Stimulated activated CD4-positive, alpha-beta T cell treated with anti-CD3 and anti-CD28 coated beads, Interleukin-4, amount 100 ng/mL, for 4 hours (primary cell): ENCODE data around the gene DICER1.

Experiments used
- DNase-seq, 2 experiments: peaks; one replicate each; pipeline ENCODE4 v3.0.0-alpha.2; 2020

DICER1 gene

DNA sequence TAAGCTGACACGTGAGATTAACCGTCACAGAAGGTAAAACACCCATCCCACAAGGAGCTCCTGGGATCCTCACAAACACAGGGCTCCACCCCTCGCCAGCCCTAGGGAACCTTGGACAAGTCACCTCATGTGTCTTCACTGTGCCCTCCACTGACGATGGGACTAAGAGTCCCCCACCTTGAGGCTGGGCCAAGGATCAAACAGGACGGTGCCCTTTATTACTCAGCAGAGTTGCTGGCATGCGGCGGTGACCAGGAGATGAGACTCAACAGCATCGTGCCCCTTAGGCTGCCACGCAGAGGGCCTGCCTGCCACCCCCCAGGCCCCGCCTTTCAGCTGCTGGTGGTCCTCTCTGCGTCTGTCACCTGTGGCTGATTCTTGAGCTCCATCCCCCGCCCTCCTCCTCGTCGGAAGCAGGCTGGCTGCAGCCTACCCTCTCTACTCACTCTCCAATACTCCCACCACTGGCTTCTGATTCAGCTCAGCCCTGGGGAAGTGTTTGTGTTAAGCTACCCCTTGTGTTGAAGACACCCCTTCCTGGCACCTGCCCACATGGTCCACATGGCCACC lies 105.2 kb downstream of the DICER1 start:
- DNase-seq, result no peak

DNA sequence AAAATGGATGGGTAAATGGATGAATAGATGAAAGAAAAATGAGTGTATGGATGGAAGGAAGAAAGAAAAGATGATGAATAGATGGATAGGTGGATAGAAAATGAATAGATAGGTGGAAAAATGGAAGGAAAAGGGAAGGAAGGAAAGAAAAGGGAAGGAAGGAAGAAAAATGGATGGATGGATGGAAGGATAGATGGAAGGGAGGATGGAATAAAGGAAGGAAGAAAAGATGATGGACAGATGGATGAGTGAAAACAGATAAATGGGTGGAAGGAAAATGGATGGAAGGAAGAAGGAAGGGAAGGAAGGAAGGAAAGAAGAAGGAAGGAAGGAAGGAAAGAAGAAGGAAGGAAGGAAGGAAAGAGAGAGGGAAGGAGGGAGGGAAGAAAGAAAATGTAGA lies 107.4 kb downstream of the DICER1 start:
- DNase-seq, result no peak

DNA sequence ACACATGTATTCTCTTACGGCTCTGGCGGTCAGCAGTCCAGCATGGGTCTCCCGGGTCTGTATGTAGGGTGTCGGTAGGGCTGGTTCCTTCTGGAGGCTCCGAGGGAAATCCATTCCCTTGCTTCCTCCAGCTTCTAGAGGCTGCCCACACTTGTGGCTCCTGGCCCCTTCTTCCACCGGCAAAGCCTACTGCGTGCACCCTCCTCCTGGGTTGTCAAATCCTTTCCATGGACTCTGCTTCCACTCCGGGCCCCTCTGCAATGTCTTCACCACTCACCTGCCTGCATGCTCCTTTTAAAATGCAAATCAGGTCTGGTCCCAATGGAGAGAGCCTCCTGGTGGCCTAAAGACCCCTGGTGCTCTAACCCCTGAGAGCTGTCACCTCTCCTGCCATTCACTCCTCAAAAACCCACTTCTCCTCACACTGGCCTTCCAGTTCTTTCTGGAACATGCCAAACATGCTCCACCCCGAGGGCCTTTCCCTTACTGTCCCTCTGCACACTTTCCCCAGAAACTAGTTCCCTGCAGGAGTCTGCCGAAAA lies 108.5 kb downstream of the DICER1 start:
- no peak for DNase-seq

DNA sequence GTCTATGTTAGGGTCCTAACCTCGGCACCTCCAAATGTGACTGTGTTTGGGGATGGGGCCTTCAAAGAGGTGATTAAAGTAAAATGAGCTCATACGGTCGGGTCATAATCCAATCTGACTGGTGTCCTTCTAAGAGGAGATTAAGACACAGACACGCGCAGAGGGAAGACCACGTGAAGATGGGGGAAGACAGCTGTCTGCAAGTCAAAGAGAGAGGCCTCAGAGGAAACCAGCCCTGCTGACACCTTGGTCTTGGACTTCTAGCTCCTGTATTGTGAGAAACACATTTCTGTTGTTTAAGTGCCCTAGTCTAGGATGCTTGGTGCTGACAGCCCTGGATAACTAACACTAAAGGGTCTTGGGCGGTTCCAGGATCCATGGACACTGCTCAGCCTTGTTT lies 109.6 kb downstream of the DICER1 start:
- DNase-seq, result no peak

DNA sequence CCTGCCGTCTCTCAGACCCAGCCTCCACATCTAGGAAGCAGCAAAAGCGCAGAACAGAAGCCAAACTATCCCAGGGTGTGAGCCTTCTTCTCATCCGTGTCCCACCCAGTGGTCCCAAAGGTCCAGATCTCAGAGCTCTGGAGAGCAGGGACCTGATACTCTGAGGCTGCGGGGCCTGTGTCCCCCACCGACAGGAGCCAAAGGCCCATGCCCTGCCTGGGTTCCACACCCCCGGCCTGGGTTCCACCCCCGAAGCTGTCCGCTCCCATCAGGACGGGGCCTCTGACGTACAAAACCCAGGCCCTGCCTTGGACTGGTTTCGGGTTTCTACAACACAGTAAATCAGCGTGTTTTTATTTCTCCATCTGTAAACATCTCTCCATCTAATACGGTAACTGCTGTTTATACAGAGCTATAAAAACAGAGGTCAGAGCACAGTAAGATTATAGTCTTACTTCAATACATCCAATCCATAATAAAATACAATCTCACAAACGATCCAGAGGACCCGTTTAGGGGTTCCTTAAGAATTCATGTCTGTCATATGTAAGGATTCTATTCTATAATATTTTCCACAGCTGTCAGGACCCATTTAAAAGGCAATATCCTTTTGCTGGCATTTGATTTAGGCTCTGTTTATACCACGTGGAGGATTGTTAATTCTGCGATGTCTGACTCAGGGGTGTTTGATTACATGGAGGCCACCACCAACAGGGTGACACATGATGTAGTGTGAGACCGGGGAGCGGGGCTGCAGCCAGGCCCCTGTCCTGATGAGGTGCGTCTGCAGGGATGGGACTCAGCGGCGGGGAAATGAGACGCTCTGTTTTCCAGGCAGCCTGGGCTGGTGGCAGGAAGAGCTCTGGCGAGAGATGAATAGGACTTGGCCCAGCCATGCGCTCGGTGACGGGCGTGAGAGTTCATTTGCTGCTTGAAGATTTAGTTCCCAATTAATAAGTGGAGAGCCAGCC lies 110.3 kb downstream of the DICER1 start:
- no peak for DNase-seq

DNA sequence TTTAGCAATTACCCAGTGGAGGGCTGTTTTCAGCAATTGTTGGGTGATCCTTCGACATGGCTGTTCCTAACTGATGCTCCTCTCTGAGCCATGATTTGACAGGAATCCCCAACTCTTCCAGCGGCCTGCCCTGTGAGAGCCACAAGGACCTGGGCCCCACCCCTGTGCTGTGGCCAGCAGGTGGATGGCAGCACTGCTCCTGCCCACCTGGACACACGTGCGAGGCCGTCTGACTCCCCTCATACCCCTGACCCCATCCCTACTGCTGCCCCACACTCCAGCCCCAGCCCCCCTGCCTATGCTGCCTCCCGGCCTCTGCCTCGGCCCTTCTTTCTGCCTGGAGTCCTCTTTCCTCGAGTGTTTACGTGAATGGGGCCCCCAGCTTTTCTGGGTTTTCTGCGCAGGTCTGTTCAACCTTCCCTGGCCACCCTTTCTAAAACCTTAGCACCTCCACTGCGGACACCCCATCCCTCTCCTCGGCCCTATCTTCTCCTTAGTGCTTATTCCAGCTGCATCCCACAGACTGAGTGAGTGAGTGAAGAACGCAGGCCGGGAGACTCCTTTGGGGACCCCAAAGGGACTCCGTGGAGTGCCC lies 111.4 kb downstream of the DICER1 start:
- DNase-seq, result no peak

DNA sequence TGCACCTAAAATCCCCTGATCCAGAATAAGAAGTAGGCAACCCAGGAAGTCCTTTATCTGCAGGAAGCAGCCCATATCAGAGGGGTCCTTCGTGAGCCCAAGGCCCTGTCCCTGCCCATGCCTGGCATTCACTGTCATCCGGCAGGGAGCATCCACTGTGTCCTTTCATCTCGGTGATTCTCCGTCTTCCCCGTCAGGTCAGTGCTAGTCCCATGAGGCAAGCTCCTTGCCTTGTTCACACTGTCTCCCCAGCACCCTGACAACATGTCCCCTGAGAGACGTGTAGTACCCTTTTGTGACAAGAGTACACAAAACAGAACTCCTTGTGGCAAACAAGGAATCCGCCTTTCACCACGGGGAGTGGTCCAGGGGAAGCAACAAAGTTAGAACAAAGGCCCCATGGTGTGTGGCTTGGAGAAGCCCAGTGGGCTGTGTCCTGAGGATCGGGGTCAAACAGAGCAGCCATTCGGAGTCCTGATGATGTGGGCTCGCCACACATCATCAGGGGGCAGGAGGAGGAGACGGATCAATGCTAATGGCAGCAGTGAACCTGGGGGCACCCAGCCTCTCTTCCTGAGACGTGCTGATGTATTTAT lies 112.1 kb downstream of the DICER1 start:
- DNase-seq, result no peak

DNA sequence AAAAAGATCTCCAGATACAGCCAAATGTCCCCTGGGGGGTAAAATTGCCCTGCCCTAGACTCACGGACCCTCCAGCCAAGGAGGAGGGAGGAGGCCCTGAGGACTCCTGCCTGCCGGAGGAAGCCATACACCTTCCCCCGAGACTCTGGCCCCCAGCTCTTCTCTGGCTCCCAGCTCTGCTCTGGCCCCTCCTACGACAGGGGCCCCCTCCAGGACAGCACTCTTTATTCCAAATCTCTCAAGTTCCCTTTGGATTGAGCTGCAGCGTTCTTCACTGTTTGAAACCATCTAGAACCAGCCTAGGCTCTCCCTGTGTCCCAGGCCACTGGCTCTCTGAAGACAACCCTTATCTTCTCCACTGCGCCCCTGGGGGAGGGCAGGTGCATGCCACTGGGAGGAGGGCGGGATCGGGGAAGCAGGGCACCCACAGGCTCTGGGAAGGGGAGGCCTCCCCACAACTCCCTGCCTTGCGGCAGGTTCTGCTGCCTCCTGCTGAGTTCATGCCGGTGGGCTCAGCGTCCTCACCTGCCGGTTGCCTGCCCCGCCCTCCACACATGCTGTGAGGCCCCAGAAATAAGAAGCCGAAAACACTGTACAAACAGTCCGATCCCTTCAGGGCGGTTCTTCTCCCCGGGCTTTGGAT lies 112.7 kb downstream of the DICER1 start:
- DNase-seq, result no peak

DNA sequence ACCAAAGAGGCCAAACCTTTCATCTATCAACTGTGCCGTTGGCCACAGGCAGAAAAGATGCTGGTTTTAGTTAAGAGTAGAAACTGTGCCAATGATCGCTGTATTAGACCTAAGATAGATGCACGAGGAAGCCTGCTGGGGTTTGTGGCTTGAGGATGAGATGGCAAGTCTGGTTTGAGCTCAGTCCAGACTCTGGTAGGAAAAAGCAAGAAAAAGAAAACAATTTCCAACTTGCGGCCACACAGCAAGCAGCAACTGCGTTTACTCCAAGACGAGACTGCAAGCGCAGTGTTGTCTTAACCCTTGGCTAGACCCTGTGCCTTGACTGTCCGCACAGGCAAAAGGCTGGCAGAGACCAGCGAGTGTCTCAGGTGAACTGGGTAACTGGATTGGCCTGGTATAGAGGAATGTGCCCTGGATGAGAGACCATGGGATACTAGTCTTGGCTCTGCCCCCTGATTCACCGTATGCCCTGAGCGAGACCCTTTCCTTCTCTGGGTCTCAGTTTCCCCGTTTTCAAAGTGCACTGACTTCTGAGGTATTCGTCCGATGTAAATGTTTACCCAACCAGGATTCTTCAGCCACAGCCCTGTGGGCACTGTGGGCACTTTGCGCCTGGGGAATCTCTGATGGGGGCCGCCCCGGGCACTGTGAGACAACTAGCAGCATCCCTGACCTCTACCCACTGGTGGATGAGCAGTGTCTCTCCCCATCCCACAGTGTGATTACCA lies 113.4 kb downstream of the DICER1 start:
- DNase-seq, result no peak

DNA sequence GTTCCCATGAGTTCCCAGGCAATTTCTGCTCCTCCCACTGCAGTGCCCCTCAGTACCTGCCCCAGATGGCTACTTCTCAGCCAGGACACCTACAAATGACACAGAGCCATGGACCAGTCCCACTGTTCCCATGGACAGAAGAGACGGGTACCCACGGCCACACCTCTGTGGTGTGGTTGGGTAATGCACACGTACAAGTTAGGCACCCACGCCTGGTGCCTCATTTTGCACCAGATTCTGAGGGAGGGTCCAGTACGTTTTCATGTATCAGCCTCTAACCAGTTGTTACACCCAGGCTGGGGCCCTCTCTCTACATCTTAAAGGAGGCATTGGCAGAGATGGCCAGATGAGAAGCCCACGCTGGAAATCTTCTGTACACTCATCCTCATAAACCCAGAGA lies 114.0 kb downstream of the DICER1 start:
- DNase-seq, result no peak

DNA sequence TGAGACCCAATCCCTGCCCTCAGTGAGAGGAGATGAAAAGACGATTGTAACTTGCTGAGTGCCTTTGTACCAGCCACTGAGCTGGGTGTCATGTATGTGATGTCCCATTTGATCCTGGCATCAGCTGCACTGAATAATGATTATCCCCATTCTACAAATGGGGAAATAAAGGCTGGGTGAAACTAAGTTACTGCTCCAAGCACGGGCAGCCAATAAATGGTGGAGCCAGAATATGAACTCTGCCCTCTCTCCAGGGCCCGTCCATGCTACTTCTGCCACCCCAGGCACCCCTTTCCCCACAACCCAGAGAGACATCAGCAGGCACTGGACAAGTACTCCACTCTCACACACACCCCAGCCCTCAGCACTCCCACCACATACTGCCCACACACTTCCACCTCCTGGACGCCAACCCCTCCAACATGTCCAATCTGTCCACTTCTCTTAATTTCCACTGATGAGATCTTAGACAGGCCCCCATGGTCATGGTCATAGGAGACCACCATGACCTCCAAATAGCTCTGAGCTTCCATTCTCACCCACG lies 115.8 kb downstream of the DICER1 start:
- no peak for DNase-seq

DNA sequence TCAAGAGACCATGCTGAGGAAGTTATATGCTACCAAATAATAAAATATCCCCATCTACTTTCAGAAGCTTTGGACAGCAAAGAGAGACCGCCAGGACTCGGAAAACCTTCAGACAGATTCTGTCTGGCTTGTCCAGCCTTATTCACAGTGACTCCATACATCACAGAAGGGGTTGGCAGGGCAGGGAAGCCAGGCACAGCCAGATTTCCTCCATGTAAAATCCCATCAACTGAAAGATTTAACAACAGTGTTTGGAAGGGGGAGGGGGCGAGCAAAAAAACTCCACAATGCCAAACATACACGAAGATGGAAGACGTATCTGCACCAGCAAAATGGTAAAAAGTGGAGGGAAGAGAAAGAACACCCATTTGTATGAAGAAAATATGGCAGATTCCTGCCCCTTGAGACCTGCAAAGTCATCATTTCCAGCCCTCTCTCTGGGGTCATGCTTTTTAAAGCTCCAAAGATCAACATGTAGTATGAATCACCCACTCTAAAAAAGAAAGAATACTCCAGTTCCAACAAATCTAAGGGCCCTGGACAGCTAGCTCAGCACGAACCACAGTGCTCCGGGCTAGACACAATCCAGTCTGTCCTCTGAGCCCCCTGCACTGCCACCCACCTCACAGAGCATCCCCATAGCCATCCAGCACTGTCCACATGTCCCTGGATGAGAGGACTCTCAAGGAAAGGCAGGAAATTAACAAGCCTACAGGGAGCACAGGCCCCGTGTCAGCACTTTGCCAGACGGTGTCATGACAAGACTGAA lies 116.4 kb downstream of the DICER1 start:
- DNase-seq, result no peak

DNA sequence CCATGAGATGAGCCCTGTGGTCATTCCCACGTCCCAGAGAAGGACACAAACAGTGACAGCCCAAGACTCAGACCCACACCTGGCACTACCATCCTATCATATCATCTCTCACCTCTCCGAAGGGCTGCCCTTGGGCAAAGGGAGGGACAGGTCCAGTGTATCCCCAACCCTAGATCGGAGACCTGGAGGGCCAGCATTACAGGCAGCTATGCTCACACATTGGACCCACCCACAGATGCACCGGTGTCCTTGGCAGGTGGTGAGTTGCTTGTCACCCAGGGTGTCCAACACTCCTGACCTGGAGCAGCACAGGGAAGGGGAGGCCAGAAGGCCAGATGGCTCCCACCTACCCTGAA lies 117.4 kb downstream of the DICER1 start:
- DNase-seq, result no peak

DNA sequence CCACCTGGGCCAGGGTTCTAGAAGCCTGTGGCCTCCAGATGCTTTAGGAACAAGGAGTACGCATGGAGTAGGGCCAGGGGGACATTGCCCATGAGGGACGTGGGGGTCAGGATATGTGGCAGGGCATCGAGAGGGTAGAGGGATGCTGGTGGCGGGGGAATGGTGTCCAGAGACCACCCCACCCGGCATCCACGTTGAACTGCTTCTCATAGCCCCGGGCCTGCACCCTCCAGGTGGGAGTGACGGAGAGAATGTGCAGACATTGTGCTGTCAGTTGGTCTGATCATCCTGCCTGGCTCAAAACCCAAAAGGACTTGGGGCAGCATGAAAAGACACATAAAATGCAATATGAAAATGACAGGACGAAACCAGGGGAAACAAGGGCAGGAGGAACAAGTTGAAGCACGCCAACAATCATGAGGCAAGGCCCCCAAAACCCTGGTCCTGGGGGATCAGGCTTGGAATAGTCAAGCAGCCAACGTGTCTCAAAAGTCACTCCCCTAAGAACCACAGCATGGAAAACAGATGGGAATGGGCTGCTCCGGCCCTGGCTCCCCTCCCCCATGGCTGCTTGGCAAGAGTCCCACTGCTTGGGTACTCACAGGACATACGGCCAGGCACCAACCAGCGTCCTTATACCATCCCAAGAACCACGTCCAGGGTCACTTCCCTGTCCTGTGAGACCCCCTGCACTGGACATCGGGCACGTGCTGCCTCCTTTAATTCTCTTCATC lies 117.9 kb downstream of the DICER1 start:
- DNase-seq, result no peak

DNA sequence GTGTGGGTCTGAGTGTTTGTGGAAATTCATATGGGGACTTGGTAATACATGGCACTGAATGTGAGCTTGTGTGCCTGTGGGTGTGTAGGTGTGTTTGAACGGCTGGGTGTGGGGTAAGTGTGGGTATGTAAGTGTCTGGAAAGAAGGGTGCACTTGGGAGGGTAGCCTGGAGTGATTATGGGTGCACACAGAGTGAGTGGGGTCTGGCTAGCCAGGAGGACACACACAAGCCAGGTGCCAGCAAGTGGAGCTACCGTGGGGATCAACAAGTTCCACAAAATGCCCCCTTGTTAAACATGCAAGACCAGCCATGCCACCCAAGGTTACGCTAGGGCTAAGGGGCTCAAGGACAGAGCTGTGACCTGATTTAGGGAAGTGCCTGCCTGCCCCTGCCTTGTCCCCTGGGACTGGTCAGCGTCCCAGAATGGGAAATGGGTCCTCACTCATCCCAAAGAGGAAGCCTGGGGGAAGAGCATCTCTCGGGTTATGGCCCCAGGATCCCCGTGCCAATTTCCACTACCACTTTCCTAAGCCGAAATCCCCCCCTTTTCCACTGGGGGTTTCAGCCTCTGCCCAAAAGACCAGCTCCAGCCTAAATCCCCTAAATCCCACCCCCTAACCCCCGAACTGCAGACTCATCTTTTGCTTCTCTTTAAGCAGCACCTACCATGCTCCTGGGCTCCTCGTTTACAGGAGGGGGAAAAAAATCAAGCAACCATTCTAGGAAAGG lies 118.6 kb downstream of the DICER1 start:
- no peak for DNase-seq

DNA sequence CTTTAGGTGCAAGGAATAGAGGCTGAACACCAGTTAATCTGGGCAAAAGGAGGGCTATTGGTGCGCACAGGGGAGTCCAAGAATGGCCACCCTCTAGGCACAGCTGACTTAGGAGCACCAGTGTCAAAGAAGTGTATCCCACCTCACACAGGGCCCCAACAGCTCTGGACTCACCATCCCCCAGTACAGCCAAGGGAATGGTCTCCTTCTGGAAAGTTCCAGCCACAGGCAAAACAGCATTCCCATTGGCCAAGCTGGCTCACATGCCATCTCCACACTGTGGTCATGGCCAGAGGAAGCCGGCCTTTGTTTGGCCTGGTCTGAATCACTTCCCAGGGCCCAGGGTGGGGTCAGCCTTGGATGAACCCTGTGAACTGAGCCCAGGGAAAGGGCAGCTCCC lies 120.1 kb downstream of the DICER1 start:
- DNase-seq, result no peak
